ENCODE results near the gene GRHL1.
"Not testable (repeated sequence)": the region's sequence is repeated elsewhere in the genome, so short reads cannot be mapped to it uniquely, and the experiment has no call there.

The GRHL1 gene, protein sequence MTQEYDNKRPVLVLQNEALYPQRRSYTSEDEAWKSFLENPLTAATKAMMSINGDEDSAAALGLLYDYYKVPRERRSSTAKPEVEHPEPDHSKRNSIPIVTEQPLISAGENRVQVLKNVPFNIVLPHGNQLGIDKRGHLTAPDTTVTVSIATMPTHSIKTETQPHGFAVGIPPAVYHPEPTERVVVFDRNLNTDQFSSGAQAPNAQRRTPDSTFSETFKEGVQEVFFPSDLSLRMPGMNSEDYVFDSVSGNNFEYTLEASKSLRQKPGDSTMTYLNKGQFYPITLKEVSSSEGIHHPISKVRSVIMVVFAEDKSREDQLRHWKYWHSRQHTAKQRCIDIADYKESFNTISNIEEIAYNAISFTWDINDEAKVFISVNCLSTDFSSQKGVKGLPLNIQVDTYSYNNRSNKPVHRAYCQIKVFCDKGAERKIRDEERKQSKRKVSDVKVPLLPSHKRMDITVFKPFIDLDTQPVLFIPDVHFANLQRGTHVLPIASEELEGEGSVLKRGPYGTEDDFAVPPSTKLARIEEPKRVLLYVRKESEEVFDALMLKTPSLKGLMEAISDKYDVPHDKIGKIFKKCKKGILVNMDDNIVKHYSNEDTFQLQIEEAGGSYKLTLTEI

DNA sequence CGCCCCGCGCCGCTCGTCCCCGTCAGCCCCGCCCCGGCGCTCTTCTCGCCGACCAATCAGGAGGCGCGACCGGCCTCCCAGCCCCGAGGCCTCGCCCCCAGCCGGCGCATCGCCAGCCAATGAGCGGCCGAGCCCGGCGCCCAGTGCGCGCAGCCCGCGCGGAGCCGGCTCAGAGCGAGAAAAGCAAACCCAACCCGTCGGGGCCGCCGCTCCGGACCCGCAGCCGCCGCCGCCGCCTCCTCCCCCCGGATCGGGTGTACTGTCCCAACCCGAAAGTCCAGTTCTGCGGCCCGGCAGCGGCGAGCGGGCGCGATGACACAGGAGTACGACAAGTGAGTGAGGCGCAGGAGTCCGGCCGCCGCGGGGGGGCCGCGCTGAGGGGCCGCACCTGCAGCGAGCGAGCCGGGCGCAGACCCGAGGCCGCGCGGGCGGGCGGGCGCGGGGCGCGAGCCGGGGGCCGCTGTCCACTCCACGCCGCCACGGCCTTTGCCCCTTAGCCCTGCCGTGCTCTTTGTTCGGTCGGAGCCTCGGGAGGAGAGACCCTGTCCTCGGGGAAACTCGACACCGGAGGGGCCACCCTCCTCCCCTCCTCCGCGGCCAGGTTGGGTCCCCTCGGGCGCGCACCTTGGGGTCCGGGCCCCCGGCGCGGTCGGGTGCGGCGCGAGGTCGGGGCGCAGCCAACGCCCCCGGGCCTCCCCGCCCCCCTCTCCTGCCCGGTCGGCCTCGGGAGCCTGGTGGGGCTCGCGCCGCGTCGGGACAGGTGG, at the start of gene GRHL1:
GRHL1 (plus strand) TSS at position 172 of the 764 bp plus-strand sequence; CDS start at position 313, 141 bp downstream.
- peak; percentile 95 for DNase-seq

DNA sequence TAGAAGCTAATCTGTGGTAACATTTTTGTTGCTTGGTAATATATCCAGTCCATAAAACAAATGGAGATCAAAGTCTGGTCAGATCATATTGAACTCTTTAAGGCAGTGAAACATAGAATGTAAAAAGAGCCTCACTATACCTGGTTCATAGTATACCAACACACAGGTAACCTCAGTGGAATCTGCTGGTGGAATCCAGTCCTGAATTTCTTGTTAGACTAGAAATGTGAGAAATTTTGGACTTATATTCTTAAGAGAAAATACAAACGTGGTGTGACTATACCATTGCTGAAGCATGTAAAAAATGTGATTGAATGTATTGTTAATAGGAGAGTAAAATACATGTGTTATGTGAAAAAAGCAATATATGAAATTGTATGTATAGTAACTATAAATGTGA, 46.1 kb upstream of the GRHL1 start:
- DNase-seq = no peak

DNA sequence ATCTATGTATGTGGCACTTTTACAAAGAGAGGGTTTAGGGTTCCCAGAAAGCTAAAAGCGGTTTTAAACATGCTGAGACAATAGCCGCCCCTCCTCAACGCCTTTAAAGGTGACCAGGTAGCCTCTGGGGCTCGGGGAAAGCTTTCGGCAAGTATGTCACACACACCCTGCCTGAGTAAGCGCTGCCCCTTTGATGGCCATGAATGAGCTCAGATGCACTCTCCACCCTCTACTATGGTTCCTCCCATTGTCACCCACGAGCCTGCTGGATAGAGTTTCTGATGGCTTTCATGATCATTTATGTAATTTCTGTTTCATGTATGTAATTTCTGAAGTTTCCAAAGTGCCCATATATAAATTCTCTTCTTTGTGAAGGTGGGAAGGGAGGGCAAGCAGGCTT, 44.1 kb upstream of the GRHL1 start:
- no peak for DNase-seq

DNA sequence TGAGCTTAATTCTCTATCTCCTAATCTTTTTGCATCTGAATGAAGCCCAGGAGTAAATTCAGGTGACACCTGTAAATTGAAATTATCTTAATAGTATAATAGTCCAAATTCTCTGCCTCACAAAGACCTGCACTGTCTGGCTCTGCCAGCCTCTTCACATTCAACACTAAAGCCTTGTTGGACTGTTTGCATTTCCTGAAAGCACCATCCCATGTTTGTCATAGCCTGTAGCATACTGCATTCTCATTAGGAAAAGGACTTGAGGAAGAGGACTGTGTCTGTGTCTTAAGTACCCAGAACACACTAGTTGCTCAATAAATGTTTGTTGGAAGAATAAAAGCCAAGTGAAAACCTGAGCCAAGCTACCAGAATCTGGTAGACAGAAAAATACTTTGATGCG, 42.9 kb upstream of the GRHL1 start:
- no peak for DNase-seq

DNA sequence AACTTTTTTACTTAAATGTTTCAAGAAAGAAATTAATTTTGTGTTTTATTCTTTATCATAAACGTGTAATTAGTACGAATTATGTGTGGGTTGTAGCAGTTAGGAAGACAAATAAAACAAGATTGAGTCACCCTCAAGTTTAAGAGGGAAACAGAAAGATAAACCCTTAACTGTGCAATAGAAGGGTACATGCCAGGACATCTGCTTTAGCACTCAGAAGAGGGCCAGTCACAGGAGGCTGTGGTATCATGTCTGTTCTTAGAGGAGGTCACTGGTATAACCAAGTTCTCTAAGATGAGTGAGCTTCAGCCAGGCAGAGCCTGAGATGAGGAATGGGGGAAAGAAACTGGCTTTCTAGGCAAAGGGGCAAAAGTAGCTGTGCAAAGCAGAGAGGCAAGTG, 42.4 kb upstream of the GRHL1 start:
- DNase-seq = no peak

DNA sequence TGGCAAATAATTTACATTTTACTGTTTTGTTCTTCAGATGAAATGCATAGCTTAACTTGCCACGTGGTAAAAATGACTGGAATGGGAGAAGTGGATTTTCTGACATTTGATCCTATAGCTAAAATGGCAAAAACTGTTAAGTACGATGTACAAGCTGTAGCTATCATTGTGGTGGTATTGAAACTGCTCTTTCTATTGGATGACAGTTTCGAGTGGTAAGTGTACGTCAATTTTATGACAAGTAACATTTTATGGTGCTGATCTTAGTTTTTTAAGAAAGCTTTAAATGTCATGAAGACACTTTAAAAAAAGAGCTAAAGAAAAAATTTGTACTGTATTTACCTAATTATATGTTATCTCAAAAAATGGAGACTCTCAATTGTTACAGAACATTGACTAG, 40.8 kb upstream of the GRHL1 start:
- no peak for DNase-seq

DNA sequence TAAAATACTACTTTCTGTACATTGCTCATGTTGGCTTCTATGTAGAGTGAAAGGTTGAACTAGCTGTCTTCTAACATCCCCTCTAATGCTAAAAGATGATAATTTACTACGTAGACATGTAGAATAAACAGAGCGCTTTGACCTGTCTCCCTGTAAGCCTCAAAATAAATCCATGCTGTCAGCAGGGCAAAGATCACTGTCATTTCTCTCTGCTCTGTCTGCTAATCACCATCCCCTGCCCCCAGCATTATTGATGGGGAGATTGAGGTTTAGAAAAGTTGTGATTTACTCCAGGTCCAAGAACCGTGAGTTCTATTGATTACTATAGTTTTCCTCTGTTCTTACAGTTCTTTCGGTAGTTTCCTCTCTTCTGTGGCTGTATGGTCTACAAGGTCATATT, 39.0 kb upstream of the GRHL1 start:
- DNase-seq = no peak

DNA sequence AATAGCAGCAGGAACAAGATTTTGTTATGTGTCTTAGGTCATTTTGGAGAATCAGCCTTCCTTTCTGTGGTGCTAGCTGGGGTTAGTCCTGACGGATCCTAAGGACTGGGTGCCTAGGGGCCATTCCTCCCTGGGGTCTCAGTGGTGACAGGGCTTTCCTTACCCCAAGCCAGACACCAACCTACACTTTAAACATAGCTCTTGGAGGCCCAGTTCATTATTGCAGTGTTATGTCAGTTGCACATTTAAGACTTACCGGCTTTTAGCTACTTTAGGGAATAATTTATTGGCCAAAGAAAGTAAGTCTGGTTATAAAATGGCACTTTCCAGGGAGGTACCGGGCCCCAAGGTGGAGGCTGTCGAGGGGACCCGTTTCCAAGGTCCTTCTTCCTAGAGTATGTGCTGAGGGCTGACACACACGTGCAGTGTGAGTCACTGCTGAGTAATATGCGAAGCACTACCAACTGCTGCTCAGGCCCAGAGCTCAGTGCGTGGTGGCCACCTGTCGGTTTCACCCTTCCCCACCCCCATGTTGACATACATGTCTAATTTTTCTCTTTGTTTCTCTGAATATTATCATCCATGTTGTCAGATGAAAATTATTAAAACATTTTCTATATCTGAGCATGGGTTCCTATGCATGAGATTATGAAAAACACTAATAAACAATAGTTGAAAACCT, 37.0 kb upstream of the GRHL1 start:
- no peak for DNase-seq

DNA sequence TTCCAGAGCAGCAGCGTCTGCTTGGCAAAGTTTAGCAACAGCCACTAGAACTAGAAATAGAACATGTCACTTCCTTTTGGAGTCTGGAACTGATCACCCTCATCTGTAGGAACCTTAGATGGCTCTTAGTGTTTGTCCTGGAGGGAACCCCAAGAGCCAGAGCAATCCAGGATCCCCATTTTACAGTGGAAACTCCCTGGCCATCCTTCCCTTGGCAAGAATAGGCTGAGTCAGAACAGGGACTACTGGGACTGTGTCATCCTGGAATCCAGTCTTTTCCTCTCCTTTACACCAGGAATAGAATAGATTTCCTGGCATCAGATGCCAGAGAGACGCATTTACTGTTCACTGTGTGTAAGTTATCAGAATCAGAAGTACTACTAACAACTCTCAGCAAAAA, 33.2 kb upstream of the GRHL1 start:
- no peak for DNase-seq

DNA sequence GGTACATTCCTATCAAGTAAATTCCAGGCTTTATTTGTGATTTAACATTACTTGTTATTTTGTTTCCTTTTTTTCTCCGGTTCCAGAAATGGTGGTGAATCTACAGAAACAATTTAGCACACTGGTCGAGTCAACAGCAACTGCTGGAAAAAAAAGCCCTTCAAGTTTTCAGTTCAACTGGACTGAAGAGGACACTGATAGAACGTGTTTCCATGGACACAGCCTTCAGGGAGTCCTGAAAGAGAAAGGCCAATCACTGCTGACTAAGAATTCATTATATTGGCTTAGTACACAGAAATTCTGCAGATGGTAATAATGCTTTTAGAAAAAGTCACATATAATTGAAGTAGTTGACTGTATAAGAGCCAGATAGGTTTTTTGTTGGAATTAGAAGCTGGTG, 32.0 kb upstream of the GRHL1 start:
- no peak for DNase-seq

DNA sequence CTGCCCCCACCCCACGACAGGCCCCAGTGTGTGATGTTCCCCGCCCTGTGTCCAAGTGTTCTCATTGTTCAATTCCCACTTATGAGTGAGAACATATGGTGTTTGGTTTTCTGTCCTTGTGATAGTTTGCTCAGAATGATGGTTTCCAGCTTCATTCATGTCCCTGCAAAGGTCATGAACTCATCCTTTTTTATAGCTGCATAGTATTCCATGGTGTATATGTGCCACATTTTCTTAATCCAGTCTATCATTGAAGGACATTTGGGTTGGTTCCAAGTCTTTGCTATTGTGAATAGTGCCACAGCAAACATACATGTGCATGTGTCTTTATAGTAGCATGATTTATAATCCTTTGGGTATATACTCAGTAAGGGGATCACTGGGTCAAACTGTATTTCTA, 24.5 kb upstream of the GRHL1 start:
- not testable (repeated sequence) for DNase-seq

DNA sequence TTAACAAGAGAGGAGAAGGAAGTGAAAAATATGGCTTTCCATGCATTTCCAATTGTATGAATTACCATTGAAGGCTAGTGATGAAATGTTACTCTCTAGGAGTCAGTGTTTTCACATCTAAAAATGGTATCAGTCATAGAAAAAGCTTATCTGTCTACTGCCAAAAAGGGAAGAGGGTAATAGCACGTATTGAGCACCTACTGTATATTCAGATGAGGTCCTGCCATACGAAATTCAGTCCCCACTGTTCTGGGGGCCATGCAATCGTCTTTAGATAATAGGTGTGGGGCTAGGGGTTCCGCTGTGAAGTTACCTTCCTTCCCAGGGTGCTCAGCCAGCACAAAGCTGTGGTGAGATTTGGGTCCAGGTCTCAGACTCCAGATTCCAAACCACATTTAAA, 14.2 kb upstream of the GRHL1 start:
- DNase-seq = no peak

DNA sequence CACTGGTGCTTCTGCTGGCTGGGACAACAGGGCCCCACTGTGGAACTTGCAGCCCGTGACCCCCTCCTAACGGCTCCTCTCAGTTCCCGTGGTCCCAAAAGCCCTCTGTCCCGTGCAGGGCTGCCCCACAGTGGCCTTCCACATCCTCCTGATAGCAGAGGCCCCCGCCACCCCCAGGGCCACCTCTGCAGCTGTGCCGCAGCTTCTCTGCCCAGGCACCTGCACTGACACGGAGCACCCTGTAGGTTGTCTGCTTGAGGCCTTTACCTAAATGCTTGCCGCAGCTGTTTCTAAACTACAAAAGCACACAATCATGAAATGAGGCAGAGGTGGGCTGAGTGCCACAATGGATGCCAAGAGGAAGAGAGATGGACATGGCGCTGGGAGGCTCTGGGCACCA, 13.5 kb upstream of the GRHL1 start:
- no peak for DNase-seq

DNA sequence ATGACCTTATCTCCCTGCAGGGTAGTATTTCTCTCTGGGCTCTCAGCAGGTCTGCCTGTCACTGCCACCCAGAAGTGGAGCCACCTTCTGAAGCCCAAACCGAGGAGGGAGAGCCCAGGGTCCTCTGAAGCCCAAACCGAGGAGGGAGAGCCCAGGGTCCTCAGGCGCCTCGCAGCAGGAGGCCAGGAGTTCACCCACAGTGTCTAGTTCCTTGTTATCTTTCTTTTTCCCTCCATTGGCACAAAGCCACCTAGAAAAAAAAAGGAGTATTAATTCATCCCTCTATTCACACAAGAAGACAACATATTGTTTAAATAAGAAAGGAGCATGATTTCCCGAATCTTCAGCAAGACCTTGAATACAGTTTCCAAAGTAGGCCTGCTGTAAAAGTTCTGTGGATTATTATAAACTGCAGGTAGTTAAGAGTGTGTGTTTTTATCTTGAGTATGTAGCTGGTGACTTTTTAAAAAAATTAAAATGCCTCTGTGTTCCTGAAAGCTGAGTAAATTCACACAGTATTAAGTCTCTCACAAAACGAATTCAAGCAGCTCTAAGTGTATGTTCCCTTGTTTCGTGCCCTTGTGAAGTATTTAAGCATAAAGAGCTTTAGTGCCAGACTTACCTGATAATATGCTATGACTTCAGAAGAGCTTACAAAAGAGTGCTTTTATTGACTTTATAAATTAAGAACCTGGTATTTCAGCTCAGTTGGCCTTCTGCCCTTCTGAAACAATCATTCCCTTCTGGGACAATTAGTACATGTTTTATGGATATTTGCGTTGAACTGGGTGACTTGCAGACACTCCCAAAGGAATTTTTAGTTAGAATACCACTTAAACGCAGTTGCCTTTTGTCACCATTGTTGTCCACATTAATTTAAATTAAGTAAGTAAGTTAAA, 11.7 kb upstream of the GRHL1 start:
- DNase-seq = no peak

DNA sequence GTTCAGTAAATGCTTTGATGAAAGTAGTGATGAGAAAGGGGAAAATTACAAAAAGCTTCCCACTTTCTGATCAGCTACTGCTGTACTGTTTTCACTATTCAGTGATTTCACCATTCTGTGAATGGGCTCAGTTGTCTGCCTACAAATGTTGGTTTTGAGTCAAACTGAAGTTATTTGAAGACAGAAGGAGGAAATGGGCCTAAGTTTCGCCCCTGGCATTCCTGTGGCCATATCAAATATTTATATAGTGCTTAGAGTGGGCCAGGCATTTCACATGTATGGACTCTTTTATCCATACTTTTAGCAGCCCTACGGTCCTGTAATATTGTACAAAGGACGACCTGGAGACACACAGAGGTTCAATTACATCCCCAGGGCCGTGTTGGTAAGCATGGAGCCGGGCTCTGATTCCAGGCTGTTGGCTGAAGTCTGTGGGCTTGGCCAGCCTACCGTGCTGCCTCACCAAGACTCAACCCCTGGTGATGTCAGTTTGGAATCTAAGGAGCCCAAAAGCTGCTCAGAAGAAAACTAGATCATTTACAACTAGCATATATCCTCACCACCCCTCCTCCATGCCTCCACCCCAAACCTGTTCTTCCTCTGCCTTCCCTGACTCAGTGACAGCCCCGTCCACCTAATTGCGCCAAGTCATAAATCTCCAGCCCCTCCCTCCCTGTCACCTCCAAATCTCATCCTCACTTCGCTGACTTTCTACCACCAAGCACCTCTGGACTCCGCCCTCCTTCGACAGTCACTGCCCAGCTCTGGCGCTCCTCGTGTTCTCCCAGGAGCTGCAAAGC, 10.1 kb upstream of the GRHL1 start:
- DNase-seq = peak; percentile 28

DNA sequence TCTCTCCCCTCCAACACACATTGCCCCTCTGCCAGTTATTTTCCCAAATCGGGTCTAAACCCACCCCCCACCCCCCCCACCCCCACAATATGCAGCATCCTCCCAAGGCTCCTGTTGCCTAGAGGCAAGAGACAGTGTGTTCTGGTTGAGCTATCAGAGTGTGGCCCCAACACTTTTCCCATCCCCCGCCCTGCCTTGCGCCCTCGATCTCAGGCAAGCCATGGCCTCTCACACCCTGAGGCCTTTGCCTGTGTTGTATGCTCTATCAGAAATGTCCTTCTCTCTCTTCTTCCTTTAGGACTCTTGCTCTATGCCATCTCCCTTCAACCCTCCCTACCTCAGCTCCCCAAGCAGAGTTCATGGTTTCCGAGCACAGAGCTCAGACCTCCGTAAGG, 9.5 kb upstream of the GRHL1 start:
- no peak for DNase-seq

DNA sequence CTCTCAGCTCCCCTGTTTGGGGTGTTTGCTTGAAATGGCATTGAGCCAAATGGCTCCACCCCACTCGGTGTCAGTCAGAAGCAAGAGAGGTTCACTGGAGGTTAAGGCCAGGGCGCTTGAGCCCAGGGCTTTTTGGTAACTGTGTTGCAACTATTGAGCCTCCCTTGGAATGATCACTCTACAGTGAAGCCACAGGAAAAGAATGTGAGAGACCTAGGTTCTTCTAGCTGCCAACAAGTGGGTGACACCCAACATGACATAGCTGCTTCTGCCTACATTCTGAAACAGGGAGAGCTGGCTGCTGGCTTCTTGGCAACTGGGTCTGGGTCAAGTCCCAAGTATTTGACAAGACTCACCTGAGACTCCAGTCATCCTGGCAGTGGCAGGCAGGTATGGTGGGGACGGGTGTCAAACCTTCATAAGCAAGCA, 7.1 kb upstream of the GRHL1 start:
- DNase-seq = no peak

DNA sequence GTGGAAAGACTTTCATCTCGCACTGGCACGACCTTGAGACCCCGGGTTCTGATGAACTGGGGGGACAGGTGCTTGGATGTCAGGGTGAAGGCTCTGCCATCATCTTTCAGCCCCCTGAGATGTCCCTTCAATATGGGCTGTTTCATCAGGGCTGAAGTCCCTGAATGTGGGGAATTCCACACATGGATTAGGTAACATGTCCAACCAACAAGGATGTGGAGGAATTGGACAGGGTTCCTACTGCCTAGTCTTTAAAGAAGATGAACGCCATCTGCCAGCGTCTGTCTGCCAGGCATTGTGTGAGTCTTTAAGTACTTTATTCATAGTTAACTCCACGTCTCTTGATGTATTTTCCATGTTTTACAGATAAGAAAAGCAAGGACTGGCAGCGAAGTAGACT, 5.9 kb upstream of the GRHL1 start:
- no peak for DNase-seq

DNA sequence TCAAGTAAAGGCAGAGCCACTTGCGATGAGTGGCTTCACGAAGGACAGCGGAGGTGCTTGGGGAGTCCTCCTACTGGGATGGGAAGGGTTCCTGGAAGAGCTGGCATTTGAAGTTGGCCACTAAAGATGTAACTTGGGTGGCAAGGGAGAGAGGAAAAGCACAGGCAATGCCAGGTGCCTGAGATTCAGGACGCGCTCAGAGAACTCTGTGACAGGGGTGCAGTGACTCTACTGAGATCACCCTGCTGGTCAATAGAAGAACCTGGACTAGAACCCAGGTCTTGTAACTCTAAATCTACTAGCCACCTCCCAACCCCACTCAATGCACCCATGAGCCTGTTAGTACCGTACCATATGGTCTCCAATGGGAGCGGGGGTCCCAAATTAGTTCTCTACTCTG, 5.4 kb upstream of the GRHL1 start:
- DNase-seq = no peak

DNA sequence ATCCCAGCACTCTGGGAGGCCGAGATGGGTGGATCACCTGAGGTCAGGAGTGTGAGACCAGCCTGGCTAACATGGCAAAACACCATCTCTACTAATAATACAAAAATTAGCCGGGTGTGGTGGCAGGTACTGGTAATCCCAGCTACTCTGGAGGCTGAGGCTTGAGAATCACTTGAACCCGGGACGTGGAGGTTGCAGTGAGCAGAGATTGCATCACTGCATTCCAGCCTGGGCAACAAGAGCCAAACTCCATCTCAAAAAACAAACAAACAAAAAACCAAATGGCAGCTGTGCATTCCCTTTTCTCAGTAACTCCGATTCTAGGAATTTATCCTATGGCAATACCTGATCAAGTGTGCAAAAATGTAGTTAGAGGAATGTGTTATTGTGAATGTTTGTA, 4.7 kb upstream of the GRHL1 start:
- DNase-seq = no peak

DNA sequence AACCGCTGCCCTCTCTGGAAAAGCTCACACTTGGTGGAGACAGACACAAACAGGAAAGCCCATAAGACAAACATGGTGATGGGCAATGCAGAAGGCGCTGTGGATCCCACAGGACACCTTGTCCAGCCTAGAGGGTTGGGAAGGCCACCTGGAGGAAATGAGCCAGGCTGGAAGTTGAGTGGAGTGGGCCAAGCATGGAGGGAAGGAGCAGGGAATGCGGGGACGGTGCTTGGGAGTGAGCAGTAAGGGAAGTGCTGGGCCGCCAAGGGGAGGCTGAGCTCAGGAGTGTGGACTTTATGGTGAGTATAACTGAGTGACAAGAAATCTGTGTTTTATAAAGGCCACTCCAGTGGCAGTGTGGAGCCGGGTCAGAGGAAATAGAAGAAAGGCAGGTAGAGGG, 2.8 kb upstream of the GRHL1 start:
- DNase-seq = no peak

All from right hindlimb (tissue), 1 donor.